Measurements from ENCODE around the gene SMAD3.

The SMAD3 gene

GRCh38 chr15:67066959-67067853, 1.8 kb downstream of the SMAD3 start:
- TF ChIP-seq CTCF (IDR thresholded peaks at IDR 0.05; ENCODE audit: extremely low read depth, missing control alignments), result no peak
- no peak for DNase-seq (ENCODE audit: low spot score)

- DNase-seq (ENCODE audit: low spot score), result peak; percentile 57
- no peak for TF ChIP-seq CTCF (IDR thresholded peaks at IDR 0.05; ENCODE audit: extremely low read depth, missing control alignments)
Measured at GRCh38 chr15:67067930-67068551, 2.6 kb downstream of the SMAD3 start.

GRCh38 chr15:67068710-67069400, 3.5 kb downstream of the SMAD3 start:
- no peak for DNase-seq (ENCODE audit: low spot score)
- no peak for TF ChIP-seq CTCF (IDR thresholded peaks at IDR 0.05; ENCODE audit: extremely low read depth, missing control alignments)

- no peak for DNase-seq (ENCODE audit: low spot score)
- no peak for TF ChIP-seq CTCF (IDR thresholded peaks at IDR 0.05; ENCODE audit: extremely low read depth, missing control alignments)
Measured at GRCh38 chr15:67070150-67070549, 4.7 kb downstream of the SMAD3 start.

GRCh38 chr15:67070892-67071664, 5.7 kb downstream of the SMAD3 start:
- no peak for TF ChIP-seq CTCF (IDR thresholded peaks at IDR 0.05; ENCODE audit: extremely low read depth, missing control alignments)
- DNase-seq (ENCODE audit: low spot score), result no peak

- DNase-seq (ENCODE audit: low spot score), result no peak
Measured at GRCh38 chr15:67072442-67072841, 7.0 kb downstream of the SMAD3 start.

More at GRCh38 chr15:67072442-67072841, 7.0 kb downstream of the SMAD3 start:
- no peak for TF ChIP-seq CTCF (IDR thresholded peaks at IDR 0.05; ENCODE audit: extremely low read depth, missing control alignments)
